Muscle layer of duodenum (tissue), 2 donors: ENCODE results near the gene RBFOX2.

Source experiments
- H3K27ac ChIP-seq: one replicate; pipeline ENCODE4 v1.7.0; 2013; ENCODE audit warnings: mild to moderate bottlenecking, low read length
- H3K27me3 ChIP-seq: one replicate; pipeline ENCODE4 v1.7.0; 2013; ENCODE audit warnings: low read depth, mild to moderate bottlenecking, control low read depth, low read length
- H3K36me3 ChIP-seq, 2 donors: one replicate each; pipeline ENCODE4 v1.7.0; 2013; ENCODE audit warnings: low read length in 2 of 2, control low read depth in 1 of 2, mild to moderate bottlenecking in 1 of 2; ENCODE audit not compliant: insufficient read depth in 2 of 2, control insufficient read depth in 1 of 2
- H3K4me1 ChIP-seq, 2 donors: one replicate each; pipeline ENCODE4 v1.7.0; 2013; ENCODE audit warnings: low read length in 2 of 2, mild to moderate bottlenecking in 2 of 2, control low read depth in 1 of 2, moderate library complexity in 1 of 2; ENCODE audit not compliant: insufficient read depth in 2 of 2, control insufficient read depth in 1 of 2
- H3K4me3 ChIP-seq, 2 donors: one replicate each; pipeline ENCODE4 v1.7.0; 2013; ENCODE audit warnings: low read length in 2 of 2, low read depth in 1 of 2, mild to moderate bottlenecking in 1 of 2
- H3K9me3 ChIP-seq, 2 donors: one replicate each; pipeline ENCODE4 v1.7.0; 2013; ENCODE audit warnings: low read length in 2 of 2, control low read depth in 1 of 2, mild to moderate bottlenecking in 1 of 2; ENCODE audit not compliant: control insufficient read depth in 1 of 2
- donor health status: healthy.

Gene RBFOX2

GRCh38 chr22:35971456-35972119 is 57.0 kb downstream of the RBFOX2 start:
- Histone ChIP-seq H3K27me3 (no peaks in the 10 kb centered on the region), H3K4me3 (no peak overlapping the region), H3K36me3 (no peaks in the 10 kb centered on the region), H3K9me3 (no peaks in the 10 kb centered on the region), H3K4me1 (peaks cover 7 to 48% of the 10 kb centered on the region in 2 donors), H3K27ac (peak overlapping the region; percentile 49)

- Histone ChIP-seq H3K9me3 (no peaks in the 10 kb centered on the region), H3K27ac (peak overlapping the region; percentile 11), H3K4me3 (no peak overlapping the region), H3K4me1 (peaks cover 7 to 48% of the 10 kb centered on the region in 2 donors), H3K36me3 (no peaks in the 10 kb centered on the region), H3K27me3 (no peaks in the 10 kb centered on the region)
Observed at GRCh38 chr22:35970616-35971455, 57.8 kb downstream of the RBFOX2 start.

DNA sequence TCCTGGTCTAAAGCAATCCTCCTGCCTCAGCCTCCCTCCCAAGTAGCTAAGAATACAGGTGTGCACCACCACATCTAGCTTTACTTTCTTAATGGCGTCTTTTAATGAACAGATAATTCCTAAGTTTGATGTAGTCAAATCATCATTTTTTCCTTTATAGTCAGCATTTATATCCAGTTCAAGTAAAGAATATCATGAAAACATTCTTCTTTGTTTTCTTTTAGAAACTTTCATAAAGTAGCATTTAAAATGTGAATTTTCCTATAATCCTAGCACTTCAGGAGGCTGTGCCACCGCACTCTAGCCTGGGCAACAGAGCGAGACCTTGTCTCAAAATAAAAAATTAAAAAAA is 61.6 kb downstream of the RBFOX2 start:
- Histone ChIP-seq H3K27ac (no peak overlapping the region), H3K27me3 (no peaks in the 10 kb centered on the region), H3K9me3 (no peaks in the 10 kb centered on the region), H3K4me1 (peaks cover 0 to 18% of the 10 kb centered on the region in 2 donors), H3K36me3 (no peaks in the 10 kb centered on the region), H3K4me3 (no peak overlapping the region)

DNA sequence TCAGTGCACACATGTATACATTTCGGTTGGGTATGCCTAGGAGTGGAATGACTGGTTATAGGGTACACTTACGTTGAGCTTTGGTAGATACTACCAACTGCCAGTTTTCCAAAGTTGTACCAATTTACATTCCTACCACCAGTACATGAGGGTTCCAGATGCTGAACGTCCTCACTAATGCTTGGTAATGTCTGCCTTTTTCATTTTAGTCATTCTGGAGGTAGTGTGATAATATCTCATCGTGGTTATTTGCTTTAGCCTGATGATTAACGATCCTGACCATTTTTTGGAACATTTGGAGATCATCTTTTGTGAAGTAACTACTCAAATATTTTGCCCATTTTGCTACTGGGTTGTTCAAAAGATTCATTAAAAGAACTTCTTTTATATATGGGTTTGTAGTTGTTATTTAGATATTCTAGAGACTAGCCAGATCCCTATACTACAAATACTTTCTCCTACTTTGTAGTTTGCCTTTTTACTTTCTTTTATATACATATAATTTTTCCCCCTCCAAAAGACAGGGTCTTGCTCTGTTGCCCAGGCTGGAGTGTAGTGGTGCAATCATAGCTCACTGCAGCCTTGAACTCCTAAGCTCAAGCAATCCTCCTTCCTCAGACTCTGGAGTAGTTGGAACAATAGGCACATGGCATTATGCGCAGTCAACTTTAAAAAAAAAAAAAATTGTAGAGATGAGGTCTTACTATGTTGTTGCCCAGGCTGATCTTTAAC is 62.1 kb downstream of the RBFOX2 start:
- Histone ChIP-seq H3K36me3 (no peaks in the 10 kb centered on the region), H3K27me3 (no peaks in the 10 kb centered on the region), H3K4me3 (no peak overlapping the region), H3K9me3 (no peaks in the 10 kb centered on the region), H3K27ac (no peak overlapping the region), H3K4me1 (peaks cover 0 to 12% of the 10 kb centered on the region in 2 donors)

- H3K4me3 ChIP-seq, result no peak overlapping the region
- peaks cover 0 to 8% of the 10 kb centered on the region in 2 donors for H3K4me1 ChIP-seq
- H3K27me3 ChIP-seq, result no peaks in the 10 kb centered on the region
- no peaks in the 10 kb centered on the region for H3K36me3 ChIP-seq
- H3K9me3 ChIP-seq, result no peaks in the 10 kb centered on the region
- no peak overlapping the region for H3K27ac ChIP-seq
Observed at GRCh38 chr22:35963237-35963810, 65.3 kb downstream of the RBFOX2 start.

DNA sequence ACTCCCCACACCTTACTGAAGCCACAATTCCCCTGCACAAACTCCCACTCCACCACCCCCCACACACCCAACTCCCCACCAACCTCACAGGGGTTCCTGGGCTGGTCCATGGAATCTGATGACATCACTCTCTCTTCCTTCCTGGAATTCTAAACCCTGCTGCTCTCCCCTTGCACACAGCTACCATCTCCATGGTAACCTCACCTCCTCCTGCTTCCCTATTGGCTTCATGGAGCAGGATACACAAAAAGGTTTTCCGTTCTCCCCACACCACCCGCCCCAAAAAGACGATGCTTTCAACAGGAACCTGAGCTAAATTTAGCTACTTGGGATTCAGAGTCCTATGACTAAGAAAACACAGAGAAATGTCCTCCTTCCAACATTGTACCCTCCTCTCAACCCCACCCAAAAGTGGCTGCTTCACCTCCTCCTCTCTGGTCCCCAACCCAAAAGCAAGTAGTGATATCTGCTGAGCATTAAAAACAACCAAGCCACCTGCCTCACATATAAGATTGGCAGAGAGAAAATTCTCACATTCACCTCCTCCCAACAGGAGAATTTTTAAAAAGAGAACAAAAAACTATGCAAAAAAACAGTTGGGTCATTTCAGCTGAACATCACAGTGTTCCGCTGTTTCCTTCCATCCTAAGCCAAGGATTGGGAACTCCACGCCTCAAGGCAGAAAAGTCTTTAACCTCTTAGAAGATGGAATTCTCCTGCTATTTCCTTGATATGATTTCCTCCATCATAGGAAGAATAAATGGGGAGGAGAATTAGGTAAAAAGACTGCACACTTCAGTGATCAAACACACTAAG is 66.9 kb downstream of the RBFOX2 start:
- Histone ChIP-seq H3K36me3 (no peaks in the 10 kb centered on the region), H3K27ac (peak overlapping the region; percentile 49), H3K4me1 (peaks cover 0 to 8% of the 10 kb centered on the region in 2 donors), H3K9me3 (no peaks in the 10 kb centered on the region), H3K4me3 (peak overlapping the region in 1 of 2 donors; percentile 9), H3K27me3 (no peaks in the 10 kb centered on the region)

GRCh38 chr22:35960854-35961253 is 67.8 kb downstream of the RBFOX2 start:
- H3K27me3 ChIP-seq, result no peaks in the 10 kb centered on the region
- peaks cover 0 to 8% of the 10 kb centered on the region in 2 donors for H3K4me1 ChIP-seq
- peak overlapping the region; percentile 49 for H3K27ac ChIP-seq
- H3K9me3 ChIP-seq, result no peaks in the 10 kb centered on the region
- no peaks in the 10 kb centered on the region for H3K36me3 ChIP-seq
- peak overlapping the region in 1 of 2 donors; percentile 9 for H3K4me3 ChIP-seq

DNA sequence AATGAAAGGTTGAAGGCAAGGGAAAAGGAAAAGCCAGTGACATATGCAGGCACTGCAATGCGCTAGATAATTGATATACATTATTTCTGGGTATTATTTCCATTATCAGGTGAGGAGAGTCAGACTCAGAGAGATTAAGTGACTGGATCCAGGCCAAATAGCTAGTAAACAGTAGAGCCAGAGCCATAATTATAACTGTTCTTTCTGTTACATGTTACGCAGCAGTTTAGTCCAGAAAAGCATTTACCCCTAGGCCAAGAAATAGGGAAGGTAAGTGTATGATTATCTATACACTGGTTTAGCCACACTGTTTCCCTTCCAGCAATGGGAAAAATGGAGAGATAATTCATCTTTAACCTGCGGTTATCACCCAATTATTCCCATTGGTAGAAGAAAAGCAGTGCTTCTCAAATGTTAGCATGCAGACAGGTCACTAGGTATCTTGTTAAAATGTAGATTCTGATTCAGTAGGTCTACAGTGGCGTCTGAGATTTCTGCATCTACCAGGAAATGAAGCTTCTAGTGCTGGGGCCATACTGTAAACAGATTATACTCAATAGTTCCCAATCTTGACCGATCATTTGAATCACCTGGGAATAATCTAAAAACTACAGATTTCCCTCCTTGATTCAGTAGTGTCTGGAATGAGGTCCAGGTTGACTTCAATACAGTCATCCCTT is 69.4 kb downstream of the RBFOX2 start:
- Histone ChIP-seq H3K9me3 (no peaks in the 10 kb centered on the region), H3K27ac (no peak overlapping the region), H3K4me3 (no peak overlapping the region)

GRCh38 chr22:35958334-35958733 is 70.3 kb downstream of the RBFOX2 start:
- H3K27me3 ChIP-seq, result no peaks in the 10 kb centered on the region
- no peaks in the 10 kb centered on the region for H3K9me3 ChIP-seq
- H3K4me1 ChIP-seq, result peaks cover 0 to 11% of the 10 kb centered on the region in 2 donors
- H3K36me3 ChIP-seq, result no peaks in the 10 kb centered on the region
- H3K4me3 ChIP-seq, result no peak overlapping the region
- no peak overlapping the region for H3K27ac ChIP-seq

More for the DNA sequence above, 69.4 kb downstream of the RBFOX2 start:
- H3K4me1 ChIP-seq, result peaks cover 0 to 11% of the 10 kb centered on the region in 2 donors
- H3K36me3 ChIP-seq, result no peaks in the 10 kb centered on the region
- H3K27me3 ChIP-seq, result no peaks in the 10 kb centered on the region

GRCh38 chr22:35957589-35957988 is 71.0 kb downstream of the RBFOX2 start:
- Histone ChIP-seq H3K4me3 (no peak overlapping the region), H3K4me1 (peaks cover 0 to 11% of the 10 kb centered on the region in 2 donors), H3K27ac (no peak overlapping the region)

More at GRCh38 chr22:35957589-35957988, 71.0 kb downstream of the RBFOX2 start:
- Histone ChIP-seq H3K27me3 (no peaks in the 10 kb centered on the region), H3K36me3 (no peaks in the 10 kb centered on the region), H3K9me3 (no peaks in the 10 kb centered on the region)
